HepG2 (cell line): ENCODE results near the gene CYLD. TPM values are rescaled to one million over a fixed set of nuclear protein-coding genes. Genes with fewer than 3 reads are reported as not detected.
A peak's percentile ranks its signal among the peaks of the same experiment; 100 is the strongest.

ENCODE experiments used
- ATAC-seq: fragments of 200-7000 bp; cut with Tn5 transposase; 3 replicates; pipeline ENCODE4 v1.9.1; 2020; ENCODE audit warnings: mild to moderate bottlenecking, moderate library complexity
- BruUV-seq: library from RNA; stranded (reverse); fragments of 400-500 nt; replicated peaks from 2 replicates; lab custom pipeline; 2021; lab: Mats Ljungman, UMichigan
- CTCF ChIA-PET: fragments of 300-600 bp; formaldehyde crosslinking; extraction: SDS; loops from one replicate; lab custom pipeline; 2021; ENCODE audit warnings: low total read pairs, inconsistent platforms, low intra/inter-chr PET ratio; lab: Yijun Ruan, JAX
- POLR2A ChIA-PET: fragments of 350-600 bp; sonication (Branson Sonifier 250); formaldehyde crosslinking; loops from one replicate; lab custom pipeline; 2020; ENCODE audit warnings: antibody characterized with exemption, inconsistent platforms; lab: Yijun Ruan, JAX
- DNase-seq: peaks from one replicate; pipeline ENCODE4 v3.0.0-alpha.2; 2015; ENCODE audit warnings: low spot score
- FAIRE-seq: peaks from 3 replicates; lab custom pipeline; 2011; peaks lifted over from hg19 to GRCh38; lab: Jason Lieb, UNC
- H2AFZ ChIP-seq: one replicate; pipeline ENCODE4 v1.6.1; 2011; ENCODE audit warnings: low read length, inconsistent platforms
- H3K27ac ChIP-seq: fragments of 300-600 bp; 3 replicates; pipeline ENCODE4 v1.8.0; 2011; ENCODE audit warnings: mixed run types, mild to moderate bottlenecking, mixed read lengths, low read length, inconsistent platforms; ENCODE audit not compliant: insufficient read depth; ENCODE audit errors: extremely low read length
- H3K27me3 ChIP-seq, 2 experiments: fragments of 200-600 bp in 1 of 2; 2 replicates in 1 of 2; 3 replicates in 1 of 2; pipeline versions ENCODE4 v1.6.0 to v1.8.0; 2011; ENCODE audit warnings: low read length in 2 of 2, mild to moderate bottlenecking in 2 of 2, moderate library complexity in 2 of 2, inconsistent platforms in 1 of 2; ENCODE audit not compliant: insufficient read depth in 2 of 2, control insufficient read depth in 1 of 2
- H3K36me3 ChIP-seq, 2 experiments: fragments of 200-600 bp in 1 of 2; replicated peaks in 1 of 2; 2 replicates in 1 of 2; 3 replicates in 1 of 2; pipeline versions ENCODE4 v1.5.1 to v1.8.0; 2011; ENCODE audit warnings: low read length in 2 of 2, inconsistent platforms in 1 of 2; ENCODE audit not compliant: insufficient read depth in 2 of 2, control insufficient read depth in 1 of 2
- H3K4me1 ChIP-seq: 2 replicates; pipeline ENCODE4 v1.5.1; 2012; ENCODE audit warnings: low read length, inconsistent platforms; ENCODE audit not compliant: insufficient read depth
- H3K4me2 ChIP-seq: 2 replicates; pipeline ENCODE4 v1.6.0; 2011; ENCODE audit warnings: low read depth, low read length, inconsistent platforms
- H3K4me3 ChIP-seq, 3 experiments: fragments of 200-600 bp in 1 of 3; sonication (generic), shearing (Covaris generic) in 1 of 3; replicated peaks in 1 of 3; 2 replicates each; pipeline ENCODE4 v1.5.1; 2011 to 2016; ENCODE audit warnings: low read length in 3 of 3, inconsistent platforms in 2 of 3, low read depth in 2 of 3, mild to moderate bottlenecking in 2 of 3, control low read depth in 1 of 3, mixed read lengths in 1 of 3; ENCODE audit not compliant: insufficient read depth in 1 of 3
- H3K79me2 ChIP-seq: one replicate; pipeline ENCODE4 v1.6.1; 2011; ENCODE audit warnings: low read length, inconsistent platforms; ENCODE audit not compliant: insufficient read depth
- H3K9ac ChIP-seq: 2 replicates; pipeline ENCODE4 v1.6.0; 2011; ENCODE audit warnings: mild to moderate bottlenecking, low read depth, low read length, inconsistent platforms; ENCODE audit not compliant: insufficient read depth
- H3K9me3 ChIP-seq: 2 replicates; pipeline ENCODE4 v1.5.1; 2012; ENCODE audit warnings: mild to moderate bottlenecking, low read length
- H4K20me1 ChIP-seq: 2 replicates; pipeline ENCODE4 v1.6.0; 2011; ENCODE audit warnings: inconsistent platforms, mild to moderate bottlenecking, low read length, moderate library complexity; ENCODE audit not compliant: insufficient read depth
- SMAD9 ChIP-seq: sonication (generic); formaldehyde crosslinking; IDR thresholded peaks from 2 replicates; pipeline ENCODE4 v1.5.1; 2020; ENCODE audit warnings: mild to moderate bottlenecking, missing genetic modification reagents
- ZNF17 ChIP-seq: sonication (generic); formaldehyde crosslinking; IDR thresholded peaks from 2 replicates; pipeline ENCODE4 v1.5.0; 2020; ENCODE audit warnings: mild to moderate bottlenecking, missing genetic modification reagents
- ZNF432 ChIP-seq: sonication (generic); formaldehyde crosslinking; IDR thresholded peaks from 2 replicates; pipeline ENCODE4 v1.5.0; 2020; ENCODE audit warnings: missing genetic modification reagents, mild to moderate bottlenecking, borderline replicate concordance
- ZNF816 ChIP-seq: sonication (generic); formaldehyde crosslinking; IDR thresholded peaks from 2 replicates; pipeline ENCODE4 v1.8.0; 2022; ENCODE audit warnings: missing genetic modification reagents, mild to moderate bottlenecking, borderline replicate concordance
- WGBS: methylation state at CpG from one replicate; pipeline ENCODE4 v1.1.6; 2017; ENCODE audit warnings: low lambda C conversion rate; 5-methylcytosine and 5-hydroxymethylcytosine counted together
- in situ Hi-C: cut with HindIII; loops from 2 replicates; pipeline ENCODE4 v1.10.0; 2017; ENCODE audit warnings: low pct_unique_long_range_greater_than_20kb; ENCODE audit not compliant: extremely low pct_ligation_motif_present
- intact Hi-C: fragments of 100-400 bp; cut with micrococcal nuclease; formaldehyde crosslinking; loops from one replicate; pipeline ENCODE4 v1.10.0; 2022; ENCODE audit not compliant: unreplicated experiment
- polyA plus RNA-seq, 8 experiments: library from polyadenylated mRNA; depleted of rRNA in 3 of 8; stranded (reverse) in 7 of 8; unstranded in 1 of 8; fragments of >200 nt; fragmentation: Illumina TruSeq in 4 of 8; extraction: Trizol in 4 of 8; gene quantifications; 2 replicates each; pipeline versions ENCODE4 v1.2.1 to v1.2.3, GENCODE V29; 2011 to 2016; ENCODE audit warnings: low read depth in 4 of 8, missing spikeins in 1 of 8, mixed read lengths in 1 of 8; ENCODE audit not compliant: insufficient read depth in 1 of 8
- total RNA-seq, 5 experiments: library from RNA; depleted of rRNA; stranded (reverse); fragments of >200 nt; fragmentation: Illumina TruSeq; extraction: Trizol; gene quantifications; 2 replicates each; pipeline ENCODE4 v1.2.3, GENCODE V29; 2016; ENCODE audit warnings: low read depth in 1 of 5
- TF ChIP-seq, protein P1 (sequence below): sonication (generic); formaldehyde crosslinking; IDR thresholded peaks from 2 replicates; pipeline ENCODE4 v1.5.0; 2020; ENCODE audit warnings: mild to moderate bottlenecking, missing genetic modification reagents, moderate library complexity
- TF ChIP-seq, protein P2 (sequence below): sonication (generic); formaldehyde crosslinking; conservative IDR thresholded peaks from 2 replicates; pipeline ENCODE4 v1.5.0; 2020; ENCODE audit warnings: missing genetic modification reagents

CYLD gene
- total and polyA plus RNA-seq, 2 of the 13 experiments (the other 11 are each of a cell fraction or from before 2014, with no cell fraction given): 6.1 to 11.4 TPM

DNA sequence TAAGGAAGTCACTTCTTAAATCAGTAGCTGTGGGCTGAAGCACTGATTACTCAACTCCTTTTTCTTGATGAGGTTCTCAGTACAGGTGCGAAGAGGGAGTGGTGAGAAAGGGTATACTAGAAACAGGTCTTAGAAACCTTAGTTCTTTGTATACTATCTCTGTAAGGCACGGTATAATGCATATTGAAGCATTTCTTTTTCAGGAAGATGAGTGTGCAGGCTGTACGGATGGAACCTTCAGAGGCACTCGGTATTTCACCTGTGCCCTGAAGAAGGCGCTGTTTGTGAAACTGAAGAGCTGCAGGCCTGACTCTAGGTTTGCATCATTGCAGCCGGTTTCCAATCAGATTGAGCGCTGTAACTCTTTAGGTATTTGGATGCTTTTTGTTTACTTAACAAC is 39.2 kb downstream of the CYLD start:
- ChIA-PET CTCF (interaction anchor here (2.0 kb wide), 1 partner anchor 25 kb away, joined by 9 read pairs; no protein-coding TSS in a partner anchor), POLR2A (no interaction called here)
- Histone ChIP-seq H3K27ac (no peak overlapping the region), H3K4me1 (no peaks in the 10 kb centered on the region), H3K79me2 (no peaks in the 10 kb centered on the region), H2AFZ (no peak overlapping the region), H3K9me3 (no peaks in the 10 kb centered on the region), H3K36me3 (no peaks in the 10 kb centered on the region), H3K4me2 (no peak overlapping the region), H3K4me3 (no peak overlapping the region), H3K27me3 (no peaks in the 10 kb centered on the region), H3K9ac (no peak overlapping the region), H4K20me1 (no peaks in the 10 kb centered on the region)
- 95% methylated on average over 7 of the region's 7 CpGs for WGBS
- BruUV-seq: no TSS peak
- FAIRE-seq: no peak
- no peak; the same call in 2 of the 3 replicates for ATAC-seq
- in situ Hi-C loops: no loop called here
- TF ChIP-seq, protein P1, sequence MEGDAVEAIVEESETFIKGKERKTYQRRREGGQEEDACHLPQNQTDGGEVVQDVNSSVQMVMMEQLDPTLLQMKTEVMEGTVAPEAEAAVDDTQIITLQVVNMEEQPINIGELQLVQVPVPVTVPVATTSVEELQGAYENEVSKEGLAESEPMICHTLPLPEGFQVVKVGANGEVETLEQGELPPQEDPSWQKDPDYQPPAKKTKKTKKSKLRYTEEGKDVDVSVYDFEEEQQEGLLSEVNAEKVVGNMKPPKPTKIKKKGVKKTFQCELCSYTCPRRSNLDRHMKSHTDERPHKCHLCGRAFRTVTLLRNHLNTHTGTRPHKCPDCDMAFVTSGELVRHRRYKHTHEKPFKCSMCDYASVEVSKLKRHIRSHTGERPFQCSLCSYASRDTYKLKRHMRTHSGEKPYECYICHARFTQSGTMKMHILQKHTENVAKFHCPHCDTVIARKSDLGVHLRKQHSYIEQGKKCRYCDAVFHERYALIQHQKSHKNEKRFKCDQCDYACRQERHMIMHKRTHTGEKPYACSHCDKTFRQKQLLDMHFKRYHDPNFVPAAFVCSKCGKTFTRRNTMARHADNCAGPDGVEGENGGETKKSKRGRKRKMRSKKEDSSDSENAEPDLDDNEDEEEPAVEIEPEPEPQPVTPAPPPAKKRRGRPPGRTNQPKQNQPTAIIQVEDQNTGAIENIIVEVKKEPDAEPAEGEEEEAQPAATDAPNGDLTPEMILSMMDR (CRISPR knock-in tag): 0 out of 2 replicates have a peak, but pooled peaks have one; percentile 16
- TF ChIP-seq ZNF816 (CRISPR knock-in tag): no peak
- intact Hi-C loops: no loop called here
- no peak for DNase-seq

GRCh38 chr16:50781518-50781917 is 39.6 kb downstream of the CYLD start:
- no peak overlapping the region for H3K27ac ChIP-seq
- intact Hi-C loops: no loop called here
- ChIA-PET POLR2A (no interaction called here), CTCF (interaction anchor here (2.0 kb wide), 1 partner anchor 25 kb away, joined by 9 read pairs; no protein-coding TSS in a partner anchor)
- BruUV-seq: no TSS peak
- 94% methylated on average over 3 of the region's 3 CpGs for WGBS
- no peaks in the 10 kb centered on the region for H3K79me2 ChIP-seq
- H3K4me3 ChIP-seq: no peak overlapping the region
- H3K4me1 ChIP-seq: no peaks in the 10 kb centered on the region
- in situ Hi-C loops: no loop called here
- H3K27me3 ChIP-seq: no peaks in the 10 kb centered on the region
- no peak for DNase-seq
- no peaks in the 10 kb centered on the region for H3K36me3 ChIP-seq
- H4K20me1 ChIP-seq: no peaks in the 10 kb centered on the region
- H3K4me2 ChIP-seq: no peak overlapping the region
- ATAC-seq: no peak
- H3K9me3 ChIP-seq: no peaks in the 10 kb centered on the region
- no peak overlapping the region for H2AFZ ChIP-seq
- no peak overlapping the region for H3K9ac ChIP-seq
- no peak for FAIRE-seq
- TF ChIP-seq, protein P1 (CRISPR knock-in tag): no peak
- TF ChIP-seq SMAD9 (CRISPR knock-in tag): no peak
- TF ChIP-seq ZNF17 (CRISPR knock-in tag): no peak
- TF ChIP-seq, protein P2, sequence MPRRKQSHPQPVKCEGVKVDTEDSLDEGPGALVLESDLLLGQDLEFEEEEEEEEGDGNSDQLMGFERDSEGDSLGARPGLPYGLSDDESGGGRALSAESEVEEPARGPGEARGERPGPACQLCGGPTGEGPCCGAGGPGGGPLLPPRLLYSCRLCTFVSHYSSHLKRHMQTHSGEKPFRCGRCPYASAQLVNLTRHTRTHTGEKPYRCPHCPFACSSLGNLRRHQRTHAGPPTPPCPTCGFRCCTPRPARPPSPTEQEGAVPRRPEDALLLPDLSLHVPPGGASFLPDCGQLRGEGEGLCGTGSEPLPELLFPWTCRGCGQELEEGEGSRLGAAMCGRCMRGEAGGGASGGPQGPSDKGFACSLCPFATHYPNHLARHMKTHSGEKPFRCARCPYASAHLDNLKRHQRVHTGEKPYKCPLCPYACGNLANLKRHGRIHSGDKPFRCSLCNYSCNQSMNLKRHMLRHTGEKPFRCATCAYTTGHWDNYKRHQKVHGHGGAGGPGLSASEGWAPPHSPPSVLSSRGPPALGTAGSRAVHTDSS (CRISPR knock-in tag): no peak
- no peak for TF ChIP-seq ZNF432 (CRISPR knock-in tag)
